H9 (cell line): Measurements from ENCODE around the gene FBXO21. TPM values are rescaled to one million over a fixed set of nuclear protein-coding genes. Genes with fewer than 3 reads are reported as not detected.

Source experiments
- DNase-seq: peaks from one replicate; pipeline ENCODE4 v3.0.0-alpha.2; 2017
- H2AFZ ChIP-seq: one replicate; pipeline ENCODE4 v1.6.1; 2013; ENCODE audit warnings: mild to moderate bottlenecking, low read length, control low read depth, moderate library complexity
- H2AK5ac ChIP-seq: 2 replicates; pipeline ENCODE4 v1.6.1; 2013; ENCODE audit warnings: low read length, control low read depth, mixed read lengths; ENCODE audit not compliant: insufficient read length
- H2BK120ac ChIP-seq: one replicate; pipeline ENCODE4 v1.6.1; 2013; ENCODE audit warnings: low read depth, mild to moderate bottlenecking, low read length, control low read depth, inconsistent platforms; ENCODE audit not compliant: poor library complexity, severe bottlenecking
- H2BK12ac ChIP-seq: 2 replicates; pipeline ENCODE4 v1.6.1; 2013; ENCODE audit warnings: low read length, control low read depth, mixed read lengths, low read depth; ENCODE audit not compliant: insufficient read length
- H2BK15ac ChIP-seq: 2 replicates; pipeline ENCODE4 v1.6.1; 2013; ENCODE audit warnings: low read depth, low read length, control low read depth
- H2BK20ac ChIP-seq: one replicate; pipeline ENCODE4 v1.6.1; 2013; ENCODE audit warnings: low read depth, mild to moderate bottlenecking, low read length, control low read depth, inconsistent platforms; ENCODE audit not compliant: poor library complexity, severe bottlenecking
- H2BK5ac ChIP-seq: 2 replicates; pipeline ENCODE4 v1.6.1; 2013; ENCODE audit warnings: low read length, control low read depth, mixed read lengths; ENCODE audit not compliant: insufficient read length
- H3K14ac ChIP-seq: 2 replicates; pipeline ENCODE4 v1.6.1; 2013; ENCODE audit warnings: low read length, control low read depth; ENCODE audit not compliant: insufficient read depth
- H3K18ac ChIP-seq: 2 replicates; pipeline ENCODE4 v1.6.1; 2013; ENCODE audit warnings: low read depth, mild to moderate bottlenecking, mixed read lengths, low read length, control low read depth; ENCODE audit not compliant: insufficient read length
- H3K23ac ChIP-seq: 2 replicates; pipeline ENCODE4 v1.6.1; 2013; ENCODE audit warnings: low read length, control low read depth, mixed read lengths, low read depth; ENCODE audit not compliant: insufficient read length
- H3K23me2 ChIP-seq: 2 replicates; pipeline ENCODE4 v1.6.1; 2013; ENCODE audit warnings: low read depth, mild to moderate bottlenecking, mixed read lengths, low read length, control low read depth; ENCODE audit not compliant: insufficient read length, poor library complexity, severe bottlenecking
- H3K27ac ChIP-seq: 2 replicates; pipeline ENCODE4 v1.5.1; 2013; ENCODE audit warnings: low read length, control low read depth, mixed read lengths, low read depth; ENCODE audit not compliant: insufficient read length
- H3K27me3 ChIP-seq: 2 replicates; pipeline ENCODE4 v1.6.1; 2013; ENCODE audit warnings: low read length, control low read depth, inconsistent platforms; ENCODE audit not compliant: insufficient read depth
- H3K4ac ChIP-seq: 2 replicates; pipeline ENCODE4 v1.6.1; 2013; ENCODE audit warnings: low read depth, mild to moderate bottlenecking, control low read depth, inconsistent platforms, low read length, moderate library complexity
- H3K4me1 ChIP-seq: 2 replicates; pipeline ENCODE4 v1.6.1; 2013; ENCODE audit warnings: low read length, control low read depth, inconsistent platforms; ENCODE audit not compliant: insufficient read depth
- H3K4me2 ChIP-seq: 2 replicates; pipeline ENCODE4 v1.6.1; 2013; ENCODE audit warnings: low read length, control low read depth, mixed read lengths; ENCODE audit not compliant: insufficient read length, insufficient read depth
- H3K56ac ChIP-seq: 2 replicates; pipeline ENCODE4 v1.6.1; 2013; ENCODE audit warnings: low read depth, mild to moderate bottlenecking, mixed read lengths, low read length, control low read depth; ENCODE audit not compliant: insufficient read length
- H3K79me1 ChIP-seq: 2 replicates; pipeline ENCODE4 v1.6.1; 2013; ENCODE audit warnings: low read depth, mild to moderate bottlenecking, moderate library complexity, low read length, control low read depth, inconsistent platforms; ENCODE audit not compliant: insufficient read depth, poor library complexity, severe bottlenecking
- H3K79me2 ChIP-seq: 2 replicates; pipeline ENCODE4 v1.6.1; 2013; ENCODE audit warnings: low read length, control low read depth, inconsistent platforms; ENCODE audit not compliant: insufficient read depth
- H3K9ac ChIP-seq: 2 replicates; pipeline ENCODE4 v1.6.1; 2013; ENCODE audit warnings: low read length, control low read depth, mixed read lengths; ENCODE audit not compliant: insufficient read length; ENCODE audit errors: extremely low read depth
- H3K9me3 ChIP-seq: one replicate; pipeline ENCODE4 v1.6.1; 2013; ENCODE audit warnings: low read depth, low read length, inconsistent platforms; ENCODE audit not compliant: control insufficient read depth
- H3T11ph ChIP-seq: one replicate; pipeline ENCODE4 v1.6.1; 2013; ENCODE audit warnings: mild to moderate bottlenecking, low read length, control low read depth, inconsistent platforms
- H4K20me1 ChIP-seq: one replicate; pipeline ENCODE4 v1.6.1; 2013; ENCODE audit not compliant: control insufficient read depth, insufficient read length, insufficient read depth
- H4K5ac ChIP-seq: 2 replicates; pipeline ENCODE4 v1.6.1; 2013; ENCODE audit warnings: low read depth, mild to moderate bottlenecking, mixed read lengths, low read length, control low read depth; ENCODE audit not compliant: insufficient read length
- H4K8ac ChIP-seq: replicated peaks from 2 replicates; pipeline ENCODE4 v1.6.1; 2013; ENCODE audit warnings: low read length, control low read depth, mixed read lengths, low read depth; ENCODE audit not compliant: insufficient read length
- H4K91ac ChIP-seq: 2 replicates; pipeline ENCODE4 v1.6.1; 2013; ENCODE audit warnings: low read depth, mild to moderate bottlenecking, moderate library complexity, mixed read lengths, low read length, control low read depth; ENCODE audit not compliant: insufficient read length
- H3K27ac Mint-ChIP-seq, 3 experiments: 2 replicates in 2 of 3; 3 replicates in 1 of 3; pipeline ENCODE4 v1.8.0; 2020 to 2021; ENCODE audit warnings: mixed read lengths in 3 of 3, mild to moderate bottlenecking in 1 of 3, moderate library complexity in 1 of 3
- H3K27me3 Mint-ChIP-seq: 2 replicates; pipeline ENCODE4 v1.8.0; 2021; ENCODE audit warnings: low read depth, mild to moderate bottlenecking, moderate library complexity, mixed read lengths
- H3K36me3 Mint-ChIP-seq, 3 experiments: 2 replicates in 2 of 3; 3 replicates in 1 of 3; pipeline ENCODE4 v1.8.0; 2020 to 2021; ENCODE audit warnings: low read depth in 3 of 3, mixed read lengths in 3 of 3; ENCODE audit not compliant: insufficient read depth in 1 of 3
- H3K4me1 Mint-ChIP-seq, 2 experiments: 2 replicates each; pipeline ENCODE4 v1.8.0; 2020; ENCODE audit warnings: mixed read lengths in 2 of 2
- H3K4me3 Mint-ChIP-seq, 2 experiments: 2 replicates in 1 of 2; 3 replicates in 1 of 2; pipeline ENCODE4 v1.8.0; 2020 to 2021; ENCODE audit warnings: mild to moderate bottlenecking in 2 of 2, mixed read lengths in 2 of 2, moderate library complexity in 1 of 2
- H3K9me3 Mint-ChIP-seq, 2 experiments: 2 replicates in 1 of 2; 3 replicates in 1 of 2; pipeline ENCODE4 v1.8.0; 2020; ENCODE audit warnings: mild to moderate bottlenecking in 2 of 2, mixed read lengths in 2 of 2, moderate library complexity in 1 of 2
- WGBS: extraction: QIAGEN DNeasy Blood & Tissue Kit; methylation state at CpG from one replicate; pipeline ENCODE4 v1.1.7; 2013; ENCODE audit warnings: missing lambda C conversion rate, low lambda C conversion rate, mixed read lengths; ENCODE audit not compliant: insufficient read length; ENCODE audit errors: extremely low coverage; 5-methylcytosine and 5-hydroxymethylcytosine counted together
- total RNA-seq: library from RNA; stranded (reverse); gene quantifications from 2 replicates; pipeline ENCODE4 v1.2.1, GENCODE V29; 2021
- TF ChIP-seq, protein P1 (sequence below): fragments of 200-600 bp; sonication (generic); conservative IDR thresholded peaks from 3 replicates; pipeline ENCODE4 v1.8.0; 2021; ENCODE audit warnings: antibody characterized with exemption, mild to moderate bottlenecking

Gene FBXO21
- total RNA-seq, 1 experiment from 2014 or later = 58.6 TPM

GRCh38 chr12:117121441-117121840 lies 68.8 kb downstream of the FBXO21 start:
- Mint-ChIP-seq H3K9me3 (no peaks in the 10 kb centered on the region), H3K4me3 (no peak overlapping the region), H3K36me3 (no peaks in the 10 kb centered on the region), H3K4me1 (peaks cover 12 to 15% of the 10 kb centered on the region in 2 experiments), H3K27me3 (peaks cover 6% of the 10 kb centered on the region), H3K27ac (no peak overlapping the region)
- H3K79me1 ChIP-seq = no peaks in the 10 kb centered on the region
- H3K23me2 ChIP-seq = no peaks in the 10 kb centered on the region
- no peak overlapping the region for H2BK15ac ChIP-seq
- TF ChIP-seq, protein P1, sequence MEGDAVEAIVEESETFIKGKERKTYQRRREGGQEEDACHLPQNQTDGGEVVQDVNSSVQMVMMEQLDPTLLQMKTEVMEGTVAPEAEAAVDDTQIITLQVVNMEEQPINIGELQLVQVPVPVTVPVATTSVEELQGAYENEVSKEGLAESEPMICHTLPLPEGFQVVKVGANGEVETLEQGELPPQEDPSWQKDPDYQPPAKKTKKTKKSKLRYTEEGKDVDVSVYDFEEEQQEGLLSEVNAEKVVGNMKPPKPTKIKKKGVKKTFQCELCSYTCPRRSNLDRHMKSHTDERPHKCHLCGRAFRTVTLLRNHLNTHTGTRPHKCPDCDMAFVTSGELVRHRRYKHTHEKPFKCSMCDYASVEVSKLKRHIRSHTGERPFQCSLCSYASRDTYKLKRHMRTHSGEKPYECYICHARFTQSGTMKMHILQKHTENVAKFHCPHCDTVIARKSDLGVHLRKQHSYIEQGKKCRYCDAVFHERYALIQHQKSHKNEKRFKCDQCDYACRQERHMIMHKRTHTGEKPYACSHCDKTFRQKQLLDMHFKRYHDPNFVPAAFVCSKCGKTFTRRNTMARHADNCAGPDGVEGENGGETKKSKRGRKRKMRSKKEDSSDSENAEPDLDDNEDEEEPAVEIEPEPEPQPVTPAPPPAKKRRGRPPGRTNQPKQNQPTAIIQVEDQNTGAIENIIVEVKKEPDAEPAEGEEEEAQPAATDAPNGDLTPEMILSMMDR = no peak
- no peak overlapping the region for H3K4ac ChIP-seq
- H4K8ac ChIP-seq = no peak overlapping the region
- H3T11ph ChIP-seq = no peak overlapping the region
- H2BK120ac ChIP-seq = no peak overlapping the region
- H2AFZ ChIP-seq = no peak overlapping the region
- H3K14ac ChIP-seq = no peak overlapping the region
- H3K27me3 ChIP-seq = no peaks in the 10 kb centered on the region
- no peak overlapping the region for H3K23ac ChIP-seq
- no peak overlapping the region for H2BK20ac ChIP-seq
- H3K9ac ChIP-seq = no peak overlapping the region
- H2AK5ac ChIP-seq = no peak overlapping the region
- no peak for DNase-seq
- H2BK5ac ChIP-seq = no peak overlapping the region
- no peaks in the 10 kb centered on the region for H3K4me1 ChIP-seq
- H3K9me3 ChIP-seq = no peaks in the 10 kb centered on the region
- WGBS = no CpG with 5 or more reads among the region's 3 CpGs
- H3K79me2 ChIP-seq = no peaks in the 10 kb centered on the region
- no peak overlapping the region for H3K27ac ChIP-seq
- H3K56ac ChIP-seq = no peak overlapping the region
- no peak overlapping the region for H4K91ac ChIP-seq
- no peak overlapping the region for H4K5ac ChIP-seq
- H2BK12ac ChIP-seq = no peak overlapping the region
- H4K20me1 ChIP-seq = no peaks in the 10 kb centered on the region
- no peak overlapping the region for H3K4me2 ChIP-seq
- no peak overlapping the region for H3K18ac ChIP-seq
